WTC11 (cell line): ENCODE results near the gene AQP4. TPM values are rescaled to one million over a fixed set of nuclear protein-coding genes. Genes with fewer than 3 reads are reported as not detected.

Experiments used
- ATAC-seq: fragments of 200-7000 bp; cut with Tn5 transposase; 2 replicates; pipeline ENCODE4 v1.10.0; 2021; ENCODE audit warnings: mild to moderate bottlenecking, moderate library complexity
- CTCF ChIA-PET: fragments of 300-600 bp; sonication (Branson Sonifier 250); formaldehyde crosslinking; loops from one replicate; lab custom pipeline; 2021; ENCODE audit warnings: antibody characterized with exemption; lab: Charles Lee
- POLR2A ChIA-PET: fragments of 350-600 bp; sonication (Branson Sonifier 250); formaldehyde crosslinking; loops from one replicate; lab custom pipeline; 2021; ENCODE audit warnings: antibody characterized with exemption; lab: Charles Lee
- DNase-seq: peaks from one replicate; pipeline ENCODE4 v3.0.0; 2021; ENCODE audit warnings: low spot score
- H3K27ac Mint-ChIP-seq: 2 replicates; pipeline ENCODE4 v1.8.0; 2021; ENCODE audit warnings: mixed read lengths
- H3K27me3 Mint-ChIP-seq: 2 replicates; pipeline ENCODE4 v1.8.0; 2021; ENCODE audit warnings: low read depth, mild to moderate bottlenecking, moderate library complexity, mixed read lengths
- H3K36me3 Mint-ChIP-seq: 2 replicates; pipeline ENCODE4 v1.8.0; 2021; ENCODE audit warnings: mixed read lengths
- H3K4me1 Mint-ChIP-seq: 2 replicates; pipeline ENCODE4 v1.8.0; 2022; ENCODE audit warnings: mixed read lengths
- H3K4me3 Mint-ChIP-seq: 2 replicates; pipeline ENCODE4 v1.8.0; 2021; ENCODE audit warnings: mild to moderate bottlenecking, moderate library complexity, mixed read lengths
- H3K9me3 Mint-ChIP-seq: 2 replicates; pipeline ENCODE4 v1.8.0; 2021; ENCODE audit warnings: mixed read lengths
- CBFB ChIP-seq: sonication (generic); formaldehyde crosslinking; IDR thresholded peaks from 2 replicates; pipeline ENCODE4 v1.8.1; 2022; ENCODE audit warnings: mild to moderate bottlenecking, low read depth, missing genetic modification reagents
- CREB1 ChIP-seq: sonication (generic); formaldehyde crosslinking; IDR thresholded peaks from 2 replicates; pipeline ENCODE4 v1.8.0; 2023; ENCODE audit warnings: mild to moderate bottlenecking, missing genetic modification reagents
- CREM ChIP-seq: sonication (generic); formaldehyde crosslinking; IDR thresholded peaks from 2 replicates; pipeline ENCODE4 v1.8.1; 2022; ENCODE audit warnings: mild to moderate bottlenecking, missing genetic modification reagents, moderate library complexity
- SP1 ChIP-seq: sonication (generic); formaldehyde crosslinking; conservative IDR thresholded peaks from 2 replicates; pipeline ENCODE4 v1.8.1; 2022; ENCODE audit warnings: missing genetic modification reagents
- ZMAT4 ChIP-seq: fragments of 250-450 bp; sonication (Bioruptor Pico); IDR thresholded peaks from 2 replicates; pipeline ENCODE4 v1.9.0; 2021; ENCODE audit warnings: mild to moderate bottlenecking
- ZNF281 ChIP-seq: sonication (generic); formaldehyde crosslinking; IDR thresholded peaks from 2 replicates; pipeline ENCODE4 v1.8.0; 2023; ENCODE audit warnings: mild to moderate bottlenecking, missing genetic modification reagents
- ZNF317 ChIP-seq: sonication (generic); formaldehyde crosslinking; IDR thresholded peaks from 2 replicates; pipeline ENCODE4 v1.8.1; 2023; ENCODE audit warnings: low read depth, mild to moderate bottlenecking, moderate library complexity, missing genetic modification reagents, borderline replicate concordance
- ZNF532 ChIP-seq: fragments of 250-450 bp; sonication (Bioruptor Pico); IDR thresholded peaks from 2 replicates; pipeline ENCODE4 v1.9.0; 2021; ENCODE audit warnings: mild to moderate bottlenecking, borderline replicate concordance
- ZNF671 ChIP-seq: fragments of 250-450 bp; sonication (Bioruptor Pico); IDR thresholded peaks from 2 replicates; pipeline ENCODE4 v1.8.0; 2021; ENCODE audit warnings: mild to moderate bottlenecking
- ZSCAN18 ChIP-seq: fragments of 250-450 bp; sonication (Bioruptor Pico); IDR thresholded peaks from 2 replicates; pipeline ENCODE4 v2.1.2; 2022; ENCODE audit warnings: mild to moderate bottlenecking, moderate library complexity
- total RNA-seq: library from RNA; stranded (reverse); gene quantifications from 3 replicates; pipeline ENCODE4 v1.2.3, GENCODE V29; 2021
- TF ChIP-seq, protein P1 (sequence below): sonication (generic); formaldehyde crosslinking; IDR thresholded peaks from 2 replicates; pipeline ENCODE4 v1.8.1; 2023; ENCODE audit warnings: mild to moderate bottlenecking, missing genetic modification reagents, borderline replicate concordance
- TF ChIP-seq, protein P2 (sequence below): fragments of 250-450 bp; sonication (Bioruptor Pico); IDR thresholded peaks from 2 replicates; pipeline ENCODE4 v1.9.0; 2021; ENCODE audit warnings: mild to moderate bottlenecking
- TF ChIP-seq, protein P3 (sequence below): sonication (generic); formaldehyde crosslinking; IDR thresholded peaks from 2 replicates; pipeline ENCODE4 v1.8.1; 2022; ENCODE audit warnings: missing genetic modification reagents, borderline replicate concordance
- TF ChIP-seq, protein P4 (sequence below): sonication (generic); formaldehyde crosslinking; IDR thresholded peaks from 2 replicates; pipeline ENCODE4 v1.8.0; 2022; ENCODE audit warnings: mild to moderate bottlenecking, missing genetic modification reagents

AQP4 gene
- total RNA-seq, 1 experiment from 2014 or later: 4.5 TPM

GRCh38 chr18:26839609-26840008 lies 25.9 kb downstream of the AQP4 start:
- TF ChIP-seq, protein P1, sequence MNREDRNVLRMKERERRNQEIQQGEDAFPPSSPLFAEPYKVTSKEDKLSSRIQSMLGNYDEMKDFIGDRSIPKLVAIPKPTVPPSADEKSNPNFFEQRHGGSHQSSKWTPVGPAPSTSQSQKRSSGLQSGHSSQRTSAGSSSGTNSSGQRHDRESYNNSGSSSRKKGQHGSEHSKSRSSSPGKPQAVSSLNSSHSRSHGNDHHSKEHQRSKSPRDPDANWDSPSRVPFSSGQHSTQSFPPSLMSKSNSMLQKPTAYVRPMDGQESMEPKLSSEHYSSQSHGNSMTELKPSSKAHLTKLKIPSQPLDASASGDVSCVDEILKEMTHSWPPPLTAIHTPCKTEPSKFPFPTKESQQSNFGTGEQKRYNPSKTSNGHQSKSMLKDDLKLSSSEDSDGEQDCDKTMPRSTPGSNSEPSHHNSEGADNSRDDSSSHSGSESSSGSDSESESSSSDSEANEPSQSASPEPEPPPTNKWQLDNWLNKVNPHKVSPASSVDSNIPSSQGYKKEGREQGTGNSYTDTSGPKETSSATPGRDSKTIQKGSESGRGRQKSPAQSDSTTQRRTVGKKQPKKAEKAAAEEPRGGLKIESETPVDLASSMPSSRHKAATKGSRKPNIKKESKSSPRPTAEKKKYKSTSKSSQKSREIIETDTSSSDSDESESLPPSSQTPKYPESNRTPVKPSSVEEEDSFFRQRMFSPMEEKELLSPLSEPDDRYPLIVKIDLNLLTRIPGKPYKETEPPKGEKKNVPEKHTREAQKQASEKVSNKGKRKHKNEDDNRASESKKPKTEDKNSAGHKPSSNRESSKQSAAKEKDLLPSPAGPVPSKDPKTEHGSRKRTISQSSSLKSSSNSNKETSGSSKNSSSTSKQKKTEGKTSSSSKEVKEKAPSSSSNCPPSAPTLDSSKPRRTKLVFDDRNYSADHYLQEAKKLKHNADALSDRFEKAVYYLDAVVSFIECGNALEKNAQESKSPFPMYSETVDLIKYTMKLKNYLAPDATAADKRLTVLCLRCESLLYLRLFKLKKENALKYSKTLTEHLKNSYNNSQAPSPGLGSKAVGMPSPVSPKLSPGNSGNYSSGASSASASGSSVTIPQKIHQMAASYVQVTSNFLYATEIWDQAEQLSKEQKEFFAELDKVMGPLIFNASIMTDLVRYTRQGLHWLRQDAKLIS: no peak
- no peak for TF ChIP-seq SP1 (CRISPR knock-in tag)
- TF ChIP-seq CREM (CRISPR knock-in tag): no peak
- TF ChIP-seq ZSCAN18 (CRISPR knock-in tag): no peak
- no peak for TF ChIP-seq ZMAT4 (CRISPR knock-in tag)
- TF ChIP-seq, protein P2, sequence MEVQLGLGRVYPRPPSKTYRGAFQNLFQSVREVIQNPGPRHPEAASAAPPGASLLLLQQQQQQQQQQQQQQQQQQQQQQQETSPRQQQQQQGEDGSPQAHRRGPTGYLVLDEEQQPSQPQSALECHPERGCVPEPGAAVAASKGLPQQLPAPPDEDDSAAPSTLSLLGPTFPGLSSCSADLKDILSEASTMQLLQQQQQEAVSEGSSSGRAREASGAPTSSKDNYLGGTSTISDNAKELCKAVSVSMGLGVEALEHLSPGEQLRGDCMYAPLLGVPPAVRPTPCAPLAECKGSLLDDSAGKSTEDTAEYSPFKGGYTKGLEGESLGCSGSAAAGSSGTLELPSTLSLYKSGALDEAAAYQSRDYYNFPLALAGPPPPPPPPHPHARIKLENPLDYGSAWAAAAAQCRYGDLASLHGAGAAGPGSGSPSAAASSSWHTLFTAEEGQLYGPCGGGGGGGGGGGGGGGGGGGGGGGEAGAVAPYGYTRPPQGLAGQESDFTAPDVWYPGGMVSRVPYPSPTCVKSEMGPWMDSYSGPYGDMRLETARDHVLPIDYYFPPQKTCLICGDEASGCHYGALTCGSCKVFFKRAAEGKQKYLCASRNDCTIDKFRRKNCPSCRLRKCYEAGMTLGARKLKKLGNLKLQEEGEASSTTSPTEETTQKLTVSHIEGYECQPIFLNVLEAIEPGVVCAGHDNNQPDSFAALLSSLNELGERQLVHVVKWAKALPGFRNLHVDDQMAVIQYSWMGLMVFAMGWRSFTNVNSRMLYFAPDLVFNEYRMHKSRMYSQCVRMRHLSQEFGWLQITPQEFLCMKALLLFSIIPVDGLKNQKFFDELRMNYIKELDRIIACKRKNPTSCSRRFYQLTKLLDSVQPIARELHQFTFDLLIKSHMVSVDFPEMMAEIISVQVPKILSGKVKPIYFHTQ (CRISPR knock-in tag): no peak
- TF ChIP-seq, protein P3, sequence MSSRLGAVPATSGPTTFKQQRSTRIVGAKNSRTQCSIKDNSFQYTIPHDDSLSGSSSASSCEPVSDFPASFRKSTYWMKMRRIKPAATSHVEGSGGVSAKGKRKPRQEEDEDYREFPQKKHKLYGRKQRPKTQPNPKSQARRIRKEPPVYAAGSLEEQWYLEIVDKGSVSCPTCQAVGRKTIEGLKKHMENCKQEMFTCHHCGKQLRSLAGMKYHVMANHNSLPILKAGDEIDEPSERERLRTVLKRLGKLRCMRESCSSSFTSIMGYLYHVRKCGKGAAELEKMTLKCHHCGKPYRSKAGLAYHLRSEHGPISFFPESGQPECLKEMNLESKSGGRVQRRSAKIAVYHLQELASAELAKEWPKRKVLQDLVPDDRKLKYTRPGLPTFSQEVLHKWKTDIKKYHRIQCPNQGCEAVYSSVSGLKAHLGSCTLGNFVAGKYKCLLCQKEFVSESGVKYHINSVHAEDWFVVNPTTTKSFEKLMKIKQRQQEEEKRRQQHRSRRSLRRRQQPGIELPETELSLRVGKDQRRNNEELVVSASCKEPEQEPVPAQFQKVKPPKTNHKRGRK (CRISPR knock-in tag): no peak
- TF ChIP-seq ZNF671 (CRISPR knock-in tag): no peak
- TF ChIP-seq, protein P4, sequence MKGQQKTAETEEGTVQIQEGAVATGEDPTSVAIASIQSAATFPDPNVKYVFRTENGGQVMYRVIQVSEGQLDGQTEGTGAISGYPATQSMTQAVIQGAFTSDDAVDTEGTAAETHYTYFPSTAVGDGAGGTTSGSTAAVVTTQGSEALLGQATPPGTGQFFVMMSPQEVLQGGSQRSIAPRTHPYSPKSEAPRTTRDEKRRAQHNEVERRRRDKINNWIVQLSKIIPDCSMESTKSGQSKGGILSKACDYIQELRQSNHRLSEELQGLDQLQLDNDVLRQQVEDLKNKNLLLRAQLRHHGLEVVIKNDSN (CRISPR knock-in tag): no peak
- TF ChIP-seq ZNF281: no peak
- TF ChIP-seq CREB1 (CRISPR knock-in tag): no peak
- TF ChIP-seq ZNF317 (CRISPR knock-in tag): no peak
- TF ChIP-seq ZNF532 (CRISPR knock-in tag): no peak
- TF ChIP-seq CBFB: no peak
- Mint-ChIP-seq H3K4me1 (no peaks in the 10 kb centered on the region), H3K27ac (no peak overlapping the region), H3K9me3 (peaks cover 9% of the 10 kb centered on the region), H3K36me3 (peaks cover 7% of the 10 kb centered on the region), H3K27me3 (no peaks in the 10 kb centered on the region), H3K4me3 (no peak overlapping the region)
- CTCF ChIA-PET: no interaction called here
- ATAC-seq: no peak
- DNase-seq: no peak
- POLR2A ChIA-PET: no interaction called here
